Lung microvascular endothelial cell (primary cell): Measurements from ENCODE around the gene CSRP3. TPM values are rescaled to one million over a fixed set of nuclear protein-coding genes. Genes with fewer than 3 reads are reported as not detected.

Experiments
- total RNA-seq: library from RNA; depleted of rRNA; stranded (reverse); fragments of >200 nt; gene quantifications from 2 replicates; pipeline ENCODE4 v1.2.1, GENCODE V29; 2014

CSRP3 gene
- total RNA-seq, 1 donor from 2014 or later: not detected

Other genes starting within 250 kb of the CSRP3 start
- not detected in 2 replicates for gene MRGPRX2, start 141.3 kb downstream of the CSRP3 start, total RNA-seq
- 13.9 and 25.7 TPM in 2 replicates for gene ZDHHC13, start 84.8 kb downstream of the CSRP3 start, total RNA-seq
- 0.20 and 0.44 TPM in 2 replicates for gene E2F8, start 39.0 kb upstream of the CSRP3 start, total RNA-seq